Stomach (tissue), 9 donors: ENCODE measurements around the gene RNF213. TPM values are rescaled to one million over a fixed set of nuclear protein-coding genes. Genes with fewer than 3 reads are reported as not detected.

Source experiments
- DNase-seq, 2 donors: peaks; one replicate each; pipeline versions ENCODE4 v3.0.0 to v3.0.0-alpha.2; 2013 to 2019
- H3K27ac ChIP-seq, 5 donors: fragments of 200-600 bp in 4 of 5; sonication (generic) in 4 of 5; one replicate each; pipeline ENCODE4 v1.5.1; 2013 to 2019; ENCODE audit warnings: mild to moderate bottlenecking in 1 of 5, moderate library complexity in 1 of 5
- H3K27me3 ChIP-seq, 3 donors: fragments of 200-600 bp; sonication (generic); one replicate each; pipeline ENCODE4 v1.5.1; 2017 to 2019; ENCODE audit warnings: mixed run types in 1 of 3
- H3K36me3 ChIP-seq, 4 donors: fragments of 200-600 bp; sonication (generic); 1 replicate in 3 of 4; 2 replicates in 1 of 4; pipeline ENCODE4 v1.5.1; 2016 to 2019
- H3K4me1 ChIP-seq, 4 donors: fragments of 200-600 bp; sonication (generic); one replicate each; pipeline ENCODE4 v1.5.1; 2016 to 2019
- H3K4me3 ChIP-seq, 4 donors: fragments of 200-600 bp; sonication (generic) in 3 of 4; one replicate each; pipeline ENCODE4 v1.5.1; 2016 to 2019; ENCODE audit warnings: mild to moderate bottlenecking in 1 of 4
- H3K9me3 ChIP-seq, 4 donors: fragments of 200-600 bp; sonication (generic); one replicate each; pipeline ENCODE4 v1.5.1; 2016 to 2019
- EP300 ChIP-seq: sonication (generic); formaldehyde crosslinking; IDR thresholded peaks from one replicate; pipeline ENCODE4 v1.6.1; 2017; ENCODE audit warnings: antibody characterized with exemption
- POLR2A ChIP-seq, 4 donors: fragments of 450-650 bp; IDR thresholded peaks; one replicate each; pipeline ENCODE4 v1.6.1; 2016; ENCODE audit warnings: antibody characterized with exemption in 4 of 4, control low read depth in 2 of 4, mild to moderate bottlenecking in 1 of 4, moderate library complexity in 1 of 4
- POLR2AphosphoS5 ChIP-seq, 3 donors: sonication (generic); formaldehyde crosslinking; IDR thresholded peaks; one replicate each; pipeline ENCODE4 v1.6.1; 2016; ENCODE audit warnings: antibody characterized with exemption in 3 of 3
- WGBS, 5 donors: extraction: QIAGEN DNeasy Blood & Tissue Kit in 3 of 5; methylation state at CpG; one replicate each; pipeline versions ENCODE4 v1.1.5 to v1.1.7; 2013 to 2018; 5-methylcytosine and 5-hydroxymethylcytosine counted together
- intact Hi-C: fragments of 100-400 bp; cut with DNase I; formaldehyde crosslinking; loops from one replicate; pipeline ENCODE4 v1.15.1; 2023; ENCODE audit warnings: low total_unique reads
- polyA plus RNA-seq, 3 donors: library from polyadenylated mRNA; stranded (reverse); fragments of 200-250 nt; gene quantifications; one replicate each; pipeline ENCODE4 v1.2.3, GENCODE V29; 2013
- total RNA-seq, 5 donors: library from RNA; depleted of rRNA; stranded (reverse); fragments of >200 nt; gene quantifications; one replicate each; pipeline versions ENCODE4 v1.1.0 to v1.2.3, GENCODE V29; 2014 to 2016
- TF ChIP-seq, protein P1 (sequence below), 7 experiments: fragments of 450-650 bp in 4 of 7; fragments of 200-600 bp in 3 of 7; sonication (generic) in 3 of 7; IDR thresholded peaks; one replicate each; pipeline ENCODE4 v1.5.1; 2016 to 2019; ENCODE audit warnings: antibody characterized with exemption in 7 of 7, control low read depth in 2 of 7, mild to moderate bottlenecking in 1 of 7
- donor health status: healthy with polysubstance abuse.
- donor health status: Bipolar disorder and iron deficiency.
- donor health status: healthy.

RNF213 gene
- total and polyA plus RNA-seq, 8 donors, result 12.3 to 358 (median 138) TPM

DNA sequence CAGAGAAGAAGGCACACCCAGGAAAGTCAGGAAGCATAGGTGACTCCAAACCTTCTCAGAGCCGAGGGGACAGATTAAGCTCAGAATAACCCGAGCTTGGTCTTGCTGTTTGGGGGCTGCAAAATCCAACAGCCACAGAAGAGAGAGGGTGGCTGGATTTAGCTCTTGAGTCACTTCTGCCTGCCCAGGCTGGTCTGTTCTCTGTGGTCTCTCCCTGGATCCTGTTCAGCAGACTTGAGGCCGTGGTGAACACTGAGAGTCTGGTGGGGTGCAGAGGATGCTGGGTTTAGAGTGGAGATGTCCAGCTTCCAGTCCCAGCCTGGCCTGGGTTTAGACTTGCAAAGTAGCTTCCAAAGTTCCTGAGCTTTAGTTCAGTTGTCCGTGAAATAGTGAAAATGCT is 31.6 kb upstream of the RNF213 start:
- intact Hi-C loops, result no loop called here
- H3K36me3 ChIP-seq, result peaks cover 0 to 84% (median 66%) of the 10 kb centered on the region in 4 donors
- 83 to 97% (median 90%) methylated on average over 4 of the region's 4 CpGs for WGBS, 5 donors

DNA sequence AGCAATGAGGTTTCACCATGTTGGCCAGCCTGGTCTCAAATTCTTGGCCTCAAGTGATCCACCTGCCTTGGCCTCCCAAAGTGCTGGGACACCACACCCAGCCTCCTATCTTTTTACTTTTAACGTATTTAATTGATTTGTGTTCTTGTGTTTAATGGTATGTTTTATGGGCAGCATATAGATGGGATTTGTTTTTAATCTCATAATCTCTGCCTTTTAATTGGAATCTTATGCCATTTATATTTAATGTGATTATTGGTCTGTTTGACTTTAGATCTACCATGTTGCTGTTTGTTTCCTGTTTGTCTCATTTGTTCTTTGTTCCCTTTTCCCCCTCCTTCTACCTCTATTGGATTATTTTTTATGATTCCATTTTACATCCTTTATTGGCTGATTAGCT is 28.2 kb upstream of the RNF213 start:
- no peaks in the 10 kb centered on the region for H3K27me3 ChIP-seq
- no peak for DNase-seq
- TF ChIP-seq, protein P1, sequence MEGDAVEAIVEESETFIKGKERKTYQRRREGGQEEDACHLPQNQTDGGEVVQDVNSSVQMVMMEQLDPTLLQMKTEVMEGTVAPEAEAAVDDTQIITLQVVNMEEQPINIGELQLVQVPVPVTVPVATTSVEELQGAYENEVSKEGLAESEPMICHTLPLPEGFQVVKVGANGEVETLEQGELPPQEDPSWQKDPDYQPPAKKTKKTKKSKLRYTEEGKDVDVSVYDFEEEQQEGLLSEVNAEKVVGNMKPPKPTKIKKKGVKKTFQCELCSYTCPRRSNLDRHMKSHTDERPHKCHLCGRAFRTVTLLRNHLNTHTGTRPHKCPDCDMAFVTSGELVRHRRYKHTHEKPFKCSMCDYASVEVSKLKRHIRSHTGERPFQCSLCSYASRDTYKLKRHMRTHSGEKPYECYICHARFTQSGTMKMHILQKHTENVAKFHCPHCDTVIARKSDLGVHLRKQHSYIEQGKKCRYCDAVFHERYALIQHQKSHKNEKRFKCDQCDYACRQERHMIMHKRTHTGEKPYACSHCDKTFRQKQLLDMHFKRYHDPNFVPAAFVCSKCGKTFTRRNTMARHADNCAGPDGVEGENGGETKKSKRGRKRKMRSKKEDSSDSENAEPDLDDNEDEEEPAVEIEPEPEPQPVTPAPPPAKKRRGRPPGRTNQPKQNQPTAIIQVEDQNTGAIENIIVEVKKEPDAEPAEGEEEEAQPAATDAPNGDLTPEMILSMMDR (IDR thresholded peaks at IDR 0.05), result no peak
- TF ChIP-seq POLR2AphosphoS5 (IDR thresholded peaks at IDR 0.05) (no peak), EP300 (no peak), POLR2A (IDR thresholded peaks at IDR 0.05) (no peak)
- peaks cover 10 to 100% (median 86%) of the 10 kb centered on the region in 4 donors for H3K36me3 ChIP-seq
- H3K4me1 ChIP-seq, result no peaks in the 10 kb centered on the region
- no peak overlapping the region for H3K27ac ChIP-seq
- H3K4me3 ChIP-seq, result no peak overlapping the region
- H3K9me3 ChIP-seq, result peaks cover 5 to 30% (median 17%) of the 10 kb centered on the region in 4 donors
- 100% methylated on average over 1 of the region's 1 CpG for WGBS, 5 donors
- intact Hi-C loops, result no loop called here

More for the DNA sequence above, 31.6 kb upstream of the RNF213 start:
- H3K27ac ChIP-seq, result no peak overlapping the region
- TF ChIP-seq POLR2AphosphoS5 (IDR thresholded peaks at IDR 0.05), result no peak
- DNase-seq, result no peak
- no peaks in the 10 kb centered on the region for H3K27me3 ChIP-seq
- no peaks in the 10 kb centered on the region for H3K4me1 ChIP-seq
- peaks cover 5 to 27% (median 17%) of the 10 kb centered on the region in 4 donors for H3K9me3 ChIP-seq
- no peak overlapping the region for H3K4me3 ChIP-seq

DNA sequence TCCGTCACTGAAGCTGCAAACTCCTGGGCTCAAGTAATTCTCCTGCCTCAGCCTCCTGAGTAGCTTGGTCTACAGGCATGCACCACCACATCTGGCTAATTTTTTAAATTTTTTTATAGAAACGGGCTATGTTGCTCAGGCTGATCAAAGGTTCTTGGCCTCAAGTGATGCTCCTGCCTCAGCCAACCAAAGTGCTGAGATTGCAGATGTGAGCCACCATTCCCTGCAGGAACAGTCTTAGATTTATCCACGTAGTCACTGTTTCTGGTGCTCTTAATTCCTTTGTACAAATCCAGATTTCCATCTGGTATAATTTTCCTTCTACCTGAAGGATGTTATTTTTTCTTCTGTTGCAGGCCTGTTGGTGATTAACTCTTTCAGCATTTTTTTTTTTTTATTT is 27.4 kb upstream of the RNF213 start:
- Histone ChIP-seq H3K4me3 (no peak overlapping the region), H3K4me1 (no peaks in the 10 kb centered on the region), H3K9me3 (peaks cover 5 to 30% (median 17%) of the 10 kb centered on the region in 4 donors), H3K27ac (no peak overlapping the region), H3K36me3 (peaks cover 18 to 100% (median 86%) of the 10 kb centered on the region in 4 donors), H3K27me3 (no peaks in the 10 kb centered on the region)
- WGBS, 5 donors, result 89 to 99% (median 95%) methylated on average over 3 of the region's 3 CpGs
- no peak for DNase-seq
- TF ChIP-seq POLR2A (IDR thresholded peaks at IDR 0.05) (no peak), POLR2AphosphoS5 (IDR thresholded peaks at IDR 0.05) (no peak), EP300 (no peak)
- TF ChIP-seq, protein P1 (IDR thresholded peaks at IDR 0.05), result no peak
- intact Hi-C loops, result no loop called here

DNA sequence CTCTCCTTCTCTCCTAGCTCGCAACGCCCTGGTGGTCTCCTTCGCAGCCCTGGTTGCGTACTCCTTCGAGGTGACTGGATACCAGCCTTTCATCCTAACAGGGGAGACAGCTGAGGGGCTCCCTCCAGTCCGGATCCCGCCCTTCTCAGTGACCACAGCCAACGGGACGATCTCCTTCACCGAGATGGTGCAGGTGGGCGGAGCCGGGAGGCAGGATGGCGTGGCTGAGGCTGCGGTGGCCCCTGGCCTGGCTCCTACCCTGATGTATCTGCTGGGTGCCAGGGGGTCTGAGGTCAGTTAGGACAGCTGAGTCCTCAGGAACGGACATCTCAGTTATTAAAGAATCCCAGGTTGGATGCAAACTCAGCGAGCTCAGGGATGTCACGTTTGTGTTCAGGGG is 23.7 kb upstream of the RNF213 start:
- peaks cover 35 to 95% (median 87%) of the 10 kb centered on the region in 4 donors for H3K36me3 ChIP-seq
- DNase-seq, result no peak
- no peak for TF ChIP-seq POLR2AphosphoS5 (IDR thresholded peaks at IDR 0.05)
- TF ChIP-seq POLR2A (IDR thresholded peaks at IDR 0.05), result no peak
- TF ChIP-seq, protein P1 (IDR thresholded peaks at IDR 0.05), result no peak

DNA sequence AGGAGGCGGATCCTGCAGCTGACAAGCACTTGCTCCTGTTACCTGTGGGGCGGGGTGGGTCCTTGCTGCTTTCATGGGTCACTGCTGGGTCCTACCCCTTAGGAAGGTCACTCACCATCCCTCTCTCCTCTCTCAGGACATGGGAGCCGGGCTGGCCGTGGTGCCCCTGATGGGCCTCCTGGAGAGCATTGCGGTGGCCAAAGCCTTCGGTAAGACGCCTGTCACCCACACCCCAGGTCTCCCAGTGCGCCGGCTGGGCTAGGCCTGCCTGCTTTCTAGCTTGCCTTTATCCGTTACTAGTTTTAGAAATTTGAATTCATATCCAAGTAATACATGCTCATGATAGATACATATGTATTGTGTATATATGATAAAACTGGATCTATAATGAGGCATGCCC is 23.3 kb upstream of the RNF213 start:
- intact Hi-C loops, result no loop called here
- no peak for DNase-seq
- TF ChIP-seq POLR2A (IDR thresholded peaks at IDR 0.05) (no peak), POLR2AphosphoS5 (IDR thresholded peaks at IDR 0.05) (no peak), EP300 (no peak)
- TF ChIP-seq, protein P1 (IDR thresholded peaks at IDR 0.05), result no peak
- H3K4me3 ChIP-seq, result no peak overlapping the region
- H3K36me3 ChIP-seq, result peaks cover 40 to 95% (median 87%) of the 10 kb centered on the region in 4 donors
- 94 to 100% (median 97%) methylated on average over 6 to 10 of the region's 10 CpGs for WGBS, 5 donors
- no peak overlapping the region for H3K27ac ChIP-seq
- no peaks in the 10 kb centered on the region for H3K27me3 ChIP-seq
- H3K4me1 ChIP-seq, result no peaks in the 10 kb centered on the region
- H3K9me3 ChIP-seq, result peaks cover 5 to 18% (median 12%) of the 10 kb centered on the region in 4 donors

More for the DNA sequence above, 23.7 kb upstream of the RNF213 start:
- H3K4me3 ChIP-seq, result no peak overlapping the region
- 86 to 88% (median 87%) methylated on average over 13 to 17 of the region's 17 CpGs for WGBS, 5 donors
- H3K27me3 ChIP-seq, result no peaks in the 10 kb centered on the region
- H3K27ac ChIP-seq, result no peak overlapping the region
- no peaks in the 10 kb centered on the region for H3K4me1 ChIP-seq
- peaks cover 5 to 23% (median 17%) of the 10 kb centered on the region in 4 donors for H3K9me3 ChIP-seq
- intact Hi-C loops, result no loop called here
